ENCODE measurements around the gene MS4A18.

MS4A18 gene

GRCh38 chr11:60766547-60766946, 42.0 kb downstream of the MS4A18 start:
- no peak for DNase-seq (ENCODE audit: low spot score)

GRCh38 chr11:60767388-60767811, 42.9 kb downstream of the MS4A18 start:
- peak; percentile 60 for DNase-seq (ENCODE audit: low spot score)

GRCh38 chr11:60768202-60768601, 43.7 kb downstream of the MS4A18 start:
- no peak for DNase-seq (ENCODE audit: low spot score)

- DNase-seq (ENCODE audit: low spot score), result no peak
Observed at GRCh38 chr11:60769273-60769672, 44.8 kb downstream of the MS4A18 start.

GRCh38 chr11:60769811-60770210, 45.3 kb downstream of the MS4A18 start:
- no peak for DNase-seq (ENCODE audit: low spot score)

- no peak for DNase-seq (ENCODE audit: low spot score)
Observed at GRCh38 chr11:60771146-60771545, 46.6 kb downstream of the MS4A18 start.

GRCh38 chr11:60771879-60772525, 47.5 kb downstream of the MS4A18 start:
- no peak for DNase-seq (ENCODE audit: low spot score)

- DNase-seq (ENCODE audit: low spot score), result no peak
Observed at GRCh38 chr11:60772666-60773065, 48.1 kb downstream of the MS4A18 start.

GRCh38 chr11:60774726-60775125, 50.2 kb downstream of the MS4A18 start:
- DNase-seq (ENCODE audit: low spot score), result no peak

- peak; percentile 89 for DNase-seq (ENCODE audit: low spot score)
Observed at GRCh38 chr11:60775420-60775961, 51.0 kb downstream of the MS4A18 start.

- DNase-seq (ENCODE audit: low spot score), result no peak
Observed at GRCh38 chr11:60776167-60776566, 51.6 kb downstream of the MS4A18 start.

GRCh38 chr11:60777106-60777505, 52.6 kb downstream of the MS4A18 start:
- no peak for DNase-seq (ENCODE audit: low spot score)

GRCh38 chr11:60777572-60777971, 53.1 kb downstream of the MS4A18 start:
- DNase-seq (ENCODE audit: low spot score), result no peak

- DNase-seq (ENCODE audit: low spot score), result no peak
Observed at GRCh38 chr11:60780065-60780464, 55.5 kb downstream of the MS4A18 start.

- DNase-seq (ENCODE audit: low spot score), result no peak
Observed at GRCh38 chr11:60780774-60781173, 56.3 kb downstream of the MS4A18 start.

- no peak for DNase-seq (ENCODE audit: low spot score)
Observed at GRCh38 chr11:60781286-60781980, 56.9 kb downstream of the MS4A18 start.

- DNase-seq (ENCODE audit: low spot score), result no peak
Observed at GRCh38 chr11:60781981-60782316, 57.4 kb downstream of the MS4A18 start.

- no peak for DNase-seq (ENCODE audit: low spot score)
Observed at GRCh38 chr11:60782393-60783140, 58.0 kb downstream of the MS4A18 start.

GRCh38 chr11:60783141-60783484, 58.6 kb downstream of the MS4A18 start:
- no peak for DNase-seq (ENCODE audit: low spot score)

- no peak for DNase-seq (ENCODE audit: low spot score)
Observed at GRCh38 chr11:60783911-60784310, 59.4 kb downstream of the MS4A18 start.

GRCh38 chr11:60785136-60785535, 60.6 kb downstream of the MS4A18 start, which contains the start of gene MS4A10:
MS4A10 (plus strand) TSS chr11:60785333; CDS start chr11:60790336, 5,003 bp downstream.
- no peak for DNase-seq (ENCODE audit: low spot score)

GRCh38 chr11:60785806-60786361, 61.4 kb downstream of the MS4A18 start:
- no peak for DNase-seq (ENCODE audit: low spot score)
